Endometrial microvascular endothelial cells (primary cell): ENCODE data around the gene COPS8. TPM values are rescaled to one million over a fixed set of nuclear protein-coding genes. Genes with fewer than 3 reads are reported as not detected.

ENCODE experiments used
- in situ Hi-C: cut with HindIII; loops from 2 replicates; pipeline ENCODE4 v1.10.0; 2017; ENCODE audit warnings: low sequenced_read_pairs, low pct_unique_long_range_greater_than_20kb; ENCODE audit errors: inconsistent ontology term
- total RNA-seq: library from RNA; depleted of rRNA; stranded (reverse); fragments of >200 nt; gene quantifications from one replicate; pipeline ENCODE4 v1.2.3, GENCODE V29; 2015; ENCODE audit errors: inconsistent ontology term

The COPS8 gene
- total RNA-seq, 1 donor from 2014 or later = 240 TPM

- in situ Hi-C loops = loop anchor here (25.0 kb wide), 1 partner anchor 724 kb away; no protein-coding TSS in a partner anchor
Measured at GRCh38 chr2:237061356-237061755, 24.3 kb upstream of the COPS8 start.

- in situ Hi-C loops = loop anchor here (25.0 kb wide), 1 partner anchor 725 kb away; no protein-coding TSS in a partner anchor
Measured at GRCh38 chr2:237062585-237062984, 23.1 kb upstream of the COPS8 start.

- in situ Hi-C loops = loop anchor here (25.0 kb wide), 1 partner anchor 727 kb away; no protein-coding TSS in a partner anchor
Measured at GRCh38 chr2:237064203-237065070, 21.3 kb upstream of the COPS8 start.

GRCh38 chr2:237065071-237065377 lies 20.7 kb upstream of the COPS8 start:
- in situ Hi-C loops = loop anchor here (25.0 kb wide), 1 partner anchor 728 kb away; no protein-coding TSS in a partner anchor

GRCh38 chr2:237066396-237066795 lies 19.3 kb upstream of the COPS8 start:
- in situ Hi-C loops = loop anchor here (25.0 kb wide), 1 partner anchor 729 kb away; no protein-coding TSS in a partner anchor

GRCh38 chr2:237068005-237068576 lies 17.6 kb upstream of the COPS8 start:
- in situ Hi-C loops = loop anchor here (25.0 kb wide), 1 partner anchor 731 kb away; no protein-coding TSS in a partner anchor

GRCh38 chr2:237072067-237072931 lies 13.4 kb upstream of the COPS8 start:
- in situ Hi-C loops = loop anchor here (25.0 kb wide), 1 partner anchor 735 kb away; no protein-coding TSS in a partner anchor

GRCh38 chr2:237073552-237073951 lies 12.1 kb upstream of the COPS8 start:
- in situ Hi-C loops = loop anchor here (25.0 kb wide), 1 partner anchor 736 kb away; no protein-coding TSS in a partner anchor

- in situ Hi-C loops = loop anchor here (25.0 kb wide), 1 partner anchor 737 kb away; no protein-coding TSS in a partner anchor
Measured at GRCh38 chr2:237074211-237074993, 11.3 kb upstream of the COPS8 start.

- in situ Hi-C loops = no loop called here
Measured at GRCh38 chr2:237075749-237076599, 9.7 kb upstream of the COPS8 start.

GRCh38 chr2:237081596-237081995 lies 4.1 kb upstream of the COPS8 start:
- in situ Hi-C loops = no loop called here

- in situ Hi-C loops = no loop called here
Measured at GRCh38 chr2:237083026-237083425, 2.7 kb upstream of the COPS8 start.

- in situ Hi-C loops = no loop called here
Measured at GRCh38 chr2:237084444-237084843, 1.2 kb upstream of the COPS8 start.

- in situ Hi-C loops = no loop called here
Measured at GRCh38 chr2:237090906-237091305, 5.2 kb downstream of the COPS8 start.

- in situ Hi-C loops = no loop called here
Measured at GRCh38 chr2:237091779-237092436, 6.2 kb downstream of the COPS8 start.

GRCh38 chr2:237092506-237092905 lies 6.8 kb downstream of the COPS8 start:
- in situ Hi-C loops = no loop called here
